ENCODE measurements around the gene SEL1L.
"Not testable (repeated sequence)": the region's sequence is repeated elsewhere in the genome, so short reads cannot be mapped to it uniquely, and the experiment has no call there.

SEL1L gene

GRCh38 chr14:81450976-81451375 is 82.7 kb downstream of the SEL1L start:
- H3K27ac ChIP-seq = no peak overlapping the region
- no peak for DNase-seq (ENCODE audit: low read depth, low spot score)

- no peak for DNase-seq (ENCODE audit: low read depth, low spot score)
- H3K27ac ChIP-seq = no peak overlapping the region
Observed at GRCh38 chr14:81450100-81450531, 83.5 kb downstream of the SEL1L start.

DNA sequence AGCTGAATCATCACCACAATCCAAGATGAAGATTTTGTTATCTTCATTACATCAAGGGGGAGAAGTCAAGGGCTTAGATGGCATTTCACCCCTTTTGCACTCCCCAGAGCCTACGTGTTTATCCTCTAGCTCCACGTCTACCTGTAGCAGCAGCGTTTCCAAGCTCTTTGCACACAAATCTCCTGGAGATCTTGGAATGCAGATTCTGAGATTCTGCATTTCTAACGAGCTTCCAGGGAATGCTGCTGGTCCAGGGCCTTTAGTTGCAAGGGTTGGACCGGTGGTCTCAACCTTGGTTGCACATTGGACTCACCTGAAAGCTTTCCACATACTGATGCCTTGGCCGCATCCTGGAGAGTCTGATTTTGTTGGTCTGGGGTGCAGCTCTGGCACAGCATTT is 84.1 kb downstream of the SEL1L start:
- DNase-seq (ENCODE audit: low read depth, low spot score) = no peak
- H3K27ac ChIP-seq = no peak overlapping the region

- DNase-seq (ENCODE audit: low read depth, low spot score) = no peak
Observed at GRCh38 chr14:81449114-81449513, 84.5 kb downstream of the SEL1L start.

GRCh38 chr14:81447021-81447764 is 86.5 kb downstream of the SEL1L start:
- DNase-seq (ENCODE audit: low read depth, low spot score) = no peak
- no peak overlapping the region for H3K27ac ChIP-seq

More at GRCh38 chr14:81449114-81449513, 84.5 kb downstream of the SEL1L start:
- no peak overlapping the region for H3K27ac ChIP-seq

DNA sequence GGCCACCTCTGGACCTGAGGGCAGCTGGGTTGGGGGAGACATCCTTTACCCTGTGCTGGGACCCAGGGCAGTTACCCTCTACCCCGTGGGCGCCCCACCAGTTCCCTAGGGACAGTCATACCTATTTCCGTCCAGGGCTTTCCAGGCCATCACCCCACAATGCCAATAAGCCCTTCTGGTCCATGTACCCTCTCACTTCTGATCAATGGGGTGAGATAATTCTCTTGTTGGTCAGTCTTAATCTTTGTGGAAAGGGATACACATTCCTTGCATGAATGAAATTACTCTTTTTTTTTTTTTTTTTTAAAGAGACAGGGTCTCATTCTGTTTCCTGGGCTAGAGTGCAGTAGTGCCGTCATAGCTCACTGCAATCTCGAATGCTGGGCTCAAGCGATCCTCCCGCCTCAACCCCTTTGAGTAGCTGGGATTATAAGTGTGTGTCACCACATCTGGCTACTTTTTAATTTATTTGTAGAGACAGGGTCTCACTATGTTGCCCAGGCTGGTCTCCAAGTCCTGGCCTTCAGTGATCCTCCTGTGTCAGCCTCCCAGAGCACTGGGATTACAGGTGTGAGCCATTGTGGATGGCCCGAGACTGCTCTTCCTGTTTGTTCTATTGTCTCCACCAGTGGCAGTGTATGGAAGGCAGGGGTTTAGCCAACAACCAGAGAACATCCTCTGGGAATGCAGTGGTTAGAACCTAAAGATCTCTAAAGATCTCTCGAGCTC is 87.2 kb downstream of the SEL1L start:
- H3K27ac ChIP-seq = no peak overlapping the region

DNA sequence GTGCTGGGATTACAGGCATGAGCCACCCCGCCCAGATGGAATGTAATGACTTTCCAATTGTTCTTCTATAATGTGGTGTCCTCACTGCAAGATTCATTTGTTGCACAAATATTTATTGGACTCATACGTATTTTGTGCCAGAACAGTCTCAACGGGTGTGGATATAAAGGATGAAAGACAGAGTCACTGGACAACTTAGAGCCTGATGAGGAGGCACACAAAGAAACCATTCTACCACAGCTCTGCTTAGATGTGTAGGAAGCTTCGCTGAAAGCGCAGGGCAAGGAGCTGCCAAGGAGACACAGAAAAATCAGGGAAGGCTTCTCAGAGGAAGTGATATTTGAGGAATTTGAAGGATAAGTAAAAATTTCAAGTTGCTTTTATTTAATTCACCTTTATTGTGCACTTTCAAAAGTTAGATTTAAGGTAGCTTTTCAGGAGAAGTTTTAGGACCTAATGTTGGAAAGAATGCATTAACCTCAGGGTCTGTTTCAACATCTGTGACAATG is 92.0 kb downstream of the SEL1L start:
- no peak for DNase-seq (ENCODE audit: low read depth, low spot score)
- no peak overlapping the region for H3K27ac ChIP-seq

More for the DNA sequence above, 87.2 kb downstream of the SEL1L start:
- DNase-seq (ENCODE audit: low read depth, low spot score) = no peak

- H3K27ac ChIP-seq = no peak overlapping the region
- DNase-seq (ENCODE audit: low read depth, low spot score) = no peak
Observed at GRCh38 chr14:81440041-81440440, 93.6 kb downstream of the SEL1L start.

DNA sequence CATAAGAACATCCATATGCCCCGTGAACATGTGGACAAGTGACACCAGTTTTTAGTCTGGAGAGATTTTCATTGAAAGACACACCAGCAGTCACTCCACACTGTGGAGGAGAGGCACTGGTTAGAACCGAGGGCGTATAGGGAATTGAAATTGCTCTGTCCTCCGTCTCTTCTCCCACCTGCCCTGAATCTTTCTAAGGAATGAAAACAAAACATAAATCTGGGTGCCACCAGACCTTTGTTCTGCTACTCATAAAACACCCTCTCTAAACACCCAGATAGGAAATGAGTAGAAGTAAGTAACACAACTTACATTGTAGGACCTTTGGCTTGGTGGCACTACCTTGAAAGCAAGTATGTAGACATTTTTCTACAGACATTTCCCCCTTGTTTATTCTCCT is 96.4 kb downstream of the SEL1L start:
- no peak for DNase-seq (ENCODE audit: low read depth, low spot score)
- no peak overlapping the region for H3K27ac ChIP-seq

DNA sequence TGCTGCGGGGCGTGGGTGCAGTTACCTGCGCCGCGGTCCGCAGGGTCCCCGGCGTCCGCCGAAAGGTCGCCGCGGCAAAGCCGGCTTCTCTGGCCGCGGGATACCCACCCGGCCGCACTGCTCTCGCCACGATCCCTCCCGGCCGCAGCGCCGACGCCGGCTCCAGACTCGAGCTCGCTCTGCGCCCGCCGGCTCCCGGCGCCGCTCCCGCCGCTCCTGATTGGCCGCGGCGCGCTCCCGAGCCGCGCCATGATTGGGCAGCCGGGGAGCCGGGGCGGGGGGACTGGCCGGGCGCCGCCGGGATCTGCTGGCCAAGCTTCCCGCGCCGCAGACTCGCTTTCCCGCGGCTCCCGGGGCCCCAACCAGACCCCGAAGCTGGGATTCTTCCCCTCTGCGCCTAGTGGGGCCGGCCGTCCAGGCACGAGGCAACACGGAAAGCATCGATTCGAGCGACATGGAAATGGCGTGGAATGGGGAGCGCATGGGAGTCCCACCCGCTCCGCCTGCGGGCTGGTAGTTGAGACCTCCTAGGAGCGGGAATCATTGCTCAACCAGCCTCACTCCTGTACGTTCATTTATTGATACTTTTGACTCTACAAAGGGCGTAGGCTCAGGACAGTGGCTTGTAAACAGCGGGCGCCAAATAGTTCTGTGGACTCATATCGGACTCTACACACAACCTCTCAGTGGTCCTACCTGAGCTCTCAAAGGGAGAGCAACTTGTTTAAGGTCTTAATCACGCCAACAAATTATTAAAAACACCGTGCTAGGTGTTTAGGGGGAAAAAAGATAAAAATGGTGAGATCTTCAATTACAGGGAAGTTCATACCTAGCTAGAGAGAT is 97.1 kb downstream of the SEL1L start:
- no peak for DNase-seq (ENCODE audit: low read depth, low spot score)

GRCh38 chr14:81435391-81436295 is 98.0 kb downstream of the SEL1L start:
- peak; percentile 18 for DNase-seq (ENCODE audit: low read depth, low spot score)
- peak overlapping the region; percentile 44 for H3K27ac ChIP-seq

More for the DNA sequence above, 97.1 kb downstream of the SEL1L start:
- peak overlapping the region; percentile 44 for H3K27ac ChIP-seq

- H3K27ac ChIP-seq = peak overlapping the region; percentile 44
- no peak for DNase-seq (ENCODE audit: low read depth, low spot score)
Observed at GRCh38 chr14:81435048-81435390, 98.6 kb downstream of the SEL1L start.

DNA sequence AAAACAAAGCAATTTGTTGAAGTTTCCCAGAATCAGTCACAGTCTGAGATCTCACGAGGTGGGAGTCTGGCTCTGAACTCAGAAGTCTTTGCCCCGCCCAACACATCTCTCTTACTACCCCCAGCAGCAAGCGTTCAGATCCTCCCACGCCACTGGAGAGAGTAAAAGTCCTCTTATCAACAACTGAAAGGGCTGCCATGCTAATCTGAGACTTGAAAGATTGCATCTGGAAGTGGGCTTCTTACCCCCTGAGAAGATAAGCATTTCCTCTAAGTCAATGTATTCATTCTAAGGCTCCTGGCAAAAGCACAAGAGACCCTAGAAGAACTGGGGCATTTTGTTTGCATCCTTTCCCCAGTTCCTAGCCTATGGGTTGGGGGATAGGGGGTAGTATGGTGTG is 99.4 kb downstream of the SEL1L start:
- no peak for DNase-seq (ENCODE audit: low read depth, low spot score)
- H3K27ac ChIP-seq = no peak overlapping the region

GRCh38 chr14:81433378-81433777 is 100.3 kb downstream of the SEL1L start:
- no peak overlapping the region for H3K27ac ChIP-seq
- no peak for DNase-seq (ENCODE audit: low read depth, low spot score)

DNA sequence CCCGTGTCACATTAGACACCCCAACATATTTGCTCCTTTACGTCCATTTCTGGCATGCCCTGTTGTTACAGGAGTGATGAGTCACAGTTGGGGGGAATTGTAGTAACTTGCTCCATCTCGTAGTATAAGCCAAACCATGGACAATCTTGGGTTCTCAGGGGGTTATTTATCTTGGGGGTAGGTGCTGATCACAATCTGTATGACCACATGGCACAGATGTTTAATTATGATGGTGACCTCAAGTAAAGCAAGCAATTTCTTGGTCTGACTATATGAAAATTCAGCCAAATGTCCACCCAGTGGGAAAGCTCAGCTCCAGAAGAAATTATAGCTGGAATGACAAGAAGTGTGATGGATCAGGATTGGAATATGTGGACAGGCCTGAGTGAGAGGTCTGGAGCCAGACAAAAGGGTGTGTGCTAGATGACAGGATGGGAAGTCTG is 101.4 kb downstream of the SEL1L start:
- no peak for DNase-seq (ENCODE audit: low read depth, low spot score)
- peak overlapping the region; percentile 21 for H3K27ac ChIP-seq

- H3K27ac ChIP-seq = no peak overlapping the region
- DNase-seq (ENCODE audit: low read depth, low spot score) = no peak
Observed at GRCh38 chr14:81430235-81430634, 103.4 kb downstream of the SEL1L start.

- not testable (repeated sequence) for DNase-seq (ENCODE audit: low read depth, low spot score); H3K27ac ChIP-seq
Observed at GRCh38 chr14:81429749-81430148, 103.9 kb downstream of the SEL1L start.

DNA sequence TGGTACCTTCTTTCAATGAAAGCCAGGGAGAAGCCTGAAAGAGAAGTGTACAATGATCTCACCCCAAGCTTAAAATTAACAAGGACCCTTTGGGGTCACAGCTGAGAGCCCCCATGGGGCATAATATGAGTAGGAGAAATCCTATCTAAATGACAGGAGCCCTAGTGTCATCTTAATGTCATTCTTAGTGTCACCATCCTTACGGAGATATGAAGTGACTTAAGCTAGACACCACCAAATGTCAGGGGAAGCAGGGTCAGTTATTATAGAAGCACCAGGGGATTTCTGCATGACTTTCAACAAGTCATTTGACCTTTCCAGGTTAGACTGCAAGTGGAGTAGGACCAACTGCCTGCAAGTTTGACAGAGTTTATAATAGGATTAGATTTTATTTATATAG is 104.6 kb downstream of the SEL1L start:
- DNase-seq (ENCODE audit: low read depth, low spot score) = no peak
- H3K27ac ChIP-seq = no peak overlapping the region

GRCh38 chr14:81427348-81428058 is 106.2 kb downstream of the SEL1L start:
- no peak overlapping the region for H3K27ac ChIP-seq
- no peak for DNase-seq (ENCODE audit: low read depth, low spot score)
